SK-N-SH treated with all-trans-retinoic acid at 6 μM for 48 hours (cell line): ENCODE data around the gene SAMSN1.
"Not testable (repeated sequence)": the region's sequence is repeated elsewhere in the genome, so short reads cannot be mapped to it uniquely, and the experiment has no call there.

Experiments used
- ARNTL ChIP-seq: fragments of 450-650 bp; formaldehyde crosslinking; IDR thresholded peaks from 2 replicates; pipeline ENCODE4 v1.5.0; 2020; ENCODE audit warnings: low read depth, mild to moderate bottlenecking, moderate library complexity, borderline replicate concordance
- BACH2 ChIP-seq: fragments of 250-450 bp; sonication (Bioruptor Pico); IDR thresholded peaks from 2 replicates; pipeline ENCODE4 v1.9.0; 2021; ENCODE audit warnings: mild to moderate bottlenecking, borderline replicate concordance
- ESRRG ChIP-seq: fragments of 250-450 bp; sonication (Bioruptor Pico); IDR thresholded peaks from 2 replicates; pipeline ENCODE4 v1.6.1; 2021; ENCODE audit warnings: mild to moderate bottlenecking
- OSR1 ChIP-seq: fragments of 250-450 bp; sonication (Bioruptor Pico); IDR thresholded peaks from 2 replicates; pipeline ENCODE4 v1.8.0; 2022; ENCODE audit warnings: moderate library complexity, mild to moderate bottlenecking, inconsistent platforms
- RARB ChIP-seq: fragments of 250-450 bp; sonication (Bioruptor Pico); IDR thresholded peaks from 2 replicates; pipeline ENCODE4 v1.8.0; 2021; ENCODE audit warnings: mild to moderate bottlenecking, moderate library complexity
- SNAI2 ChIP-seq: fragments of 250-450 bp; sonication (Bioruptor Pico); IDR thresholded peaks from 2 replicates; pipeline ENCODE4 v1.5.0; 2020; ENCODE audit warnings: mild to moderate bottlenecking, moderate library complexity
- TOX ChIP-seq: fragments of 250-450 bp; sonication (Bioruptor Pico); IDR thresholded peaks from 2 replicates; pipeline ENCODE4 v1.8.0; 2021; ENCODE audit warnings: mild to moderate bottlenecking, moderate library complexity, borderline replicate concordance
- ZC3H10 ChIP-seq: fragments of 250-450 bp; sonication (Bioruptor Pico); IDR thresholded peaks from 2 replicates; pipeline ENCODE4 v1.5.1; 2021; ENCODE audit warnings: mild to moderate bottlenecking, moderate library complexity
- ZFP3 ChIP-seq: fragments of 250-450 bp; sonication (Bioruptor Pico); IDR thresholded peaks from 2 replicates; pipeline ENCODE4 v1.5.0; 2020; ENCODE audit warnings: mild to moderate bottlenecking, moderate library complexity
- TF ChIP-seq, protein P1 (sequence below): fragments of 250-450 bp; sonication (Bioruptor Pico); IDR thresholded peaks from 2 replicates; pipeline ENCODE4 v1.8.0; 2021; ENCODE audit warnings: low read depth, mild to moderate bottlenecking, moderate library complexity, borderline replicate concordance
- TF ChIP-seq, protein P2 (sequence below): fragments of 250-450 bp; sonication (Bioruptor Pico); IDR thresholded peaks from 2 replicates; pipeline ENCODE4 v1.8.0; 2020; ENCODE audit warnings: mild to moderate bottlenecking, moderate library complexity, borderline replicate concordance
- TF ChIP-seq, protein P3 (sequence below): fragments of 250-450 bp; sonication (Bioruptor Pico); IDR thresholded peaks from 2 replicates; pipeline ENCODE4 v1.5.1; 2020; ENCODE audit warnings: low read depth, mild to moderate bottlenecking, moderate library complexity

DNA sequence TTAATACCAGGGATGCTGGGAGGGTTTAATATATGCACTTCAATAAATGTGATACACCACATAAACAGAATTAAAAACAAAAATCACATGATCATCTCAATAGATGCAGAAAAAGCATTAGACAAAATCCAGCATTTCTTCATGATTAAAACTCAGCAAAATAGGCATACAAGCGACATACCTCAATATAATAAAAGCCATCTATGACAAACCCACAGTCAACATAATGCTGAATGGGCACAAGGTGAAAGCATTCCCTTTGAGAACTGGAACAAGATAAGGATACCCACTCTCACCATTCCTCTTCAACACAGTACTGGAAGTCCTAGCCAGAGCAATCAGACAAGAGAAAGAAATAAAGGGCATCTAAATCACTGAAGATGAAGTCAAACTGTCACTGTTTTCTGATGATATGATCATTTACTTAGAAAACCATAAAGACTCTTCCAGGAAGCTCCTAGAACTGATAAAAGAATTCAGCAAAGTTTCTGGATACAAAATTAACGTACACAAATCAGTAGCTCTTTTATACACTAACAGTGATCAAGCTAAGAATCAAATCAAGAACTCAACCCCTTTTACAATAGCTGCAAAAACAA, 39.2 kb downstream of the SAMSN1 start:
- not testable (repeated sequence) for TF ChIP-seq ARNTL (CRISPR knock-in tag); ESRRG; TOX (CRISPR knock-in tag); ZC3H10 (CRISPR knock-in tag); RARB (CRISPR knock-in tag); OSR1 (CRISPR knock-in tag); BACH2 (CRISPR knock-in tag); SNAI2 (CRISPR knock-in tag); ZFP3 (CRISPR knock-in tag)
- TF ChIP-seq, protein P1, sequence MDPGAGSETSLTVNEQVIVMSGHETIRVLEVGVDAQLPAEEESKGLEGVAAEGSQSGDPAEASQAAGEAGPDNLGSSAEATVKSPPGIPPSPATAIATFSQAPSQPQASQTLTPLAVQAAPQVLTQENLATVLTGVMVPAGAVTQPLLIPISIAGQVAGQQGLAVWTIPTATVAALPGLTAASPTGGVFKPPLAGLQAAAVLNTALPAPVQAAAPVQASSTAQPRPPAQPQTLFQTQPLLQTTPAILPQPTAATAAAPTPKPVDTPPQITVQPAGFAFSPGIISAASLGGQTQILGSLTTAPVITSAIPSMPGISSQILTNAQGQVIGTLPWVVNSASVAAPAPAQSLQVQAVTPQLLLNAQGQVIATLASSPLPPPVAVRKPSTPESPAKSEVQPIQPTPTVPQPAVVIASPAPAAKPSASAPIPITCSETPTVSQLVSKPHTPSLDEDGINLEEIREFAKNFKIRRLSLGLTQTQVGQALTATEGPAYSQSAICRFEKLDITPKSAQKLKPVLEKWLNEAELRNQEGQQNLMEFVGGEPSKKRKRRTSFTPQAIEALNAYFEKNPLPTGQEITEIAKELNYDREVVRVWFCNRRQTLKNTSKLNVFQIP (CRISPR knock-in tag): not testable (repeated sequence)
- TF ChIP-seq, protein P2, sequence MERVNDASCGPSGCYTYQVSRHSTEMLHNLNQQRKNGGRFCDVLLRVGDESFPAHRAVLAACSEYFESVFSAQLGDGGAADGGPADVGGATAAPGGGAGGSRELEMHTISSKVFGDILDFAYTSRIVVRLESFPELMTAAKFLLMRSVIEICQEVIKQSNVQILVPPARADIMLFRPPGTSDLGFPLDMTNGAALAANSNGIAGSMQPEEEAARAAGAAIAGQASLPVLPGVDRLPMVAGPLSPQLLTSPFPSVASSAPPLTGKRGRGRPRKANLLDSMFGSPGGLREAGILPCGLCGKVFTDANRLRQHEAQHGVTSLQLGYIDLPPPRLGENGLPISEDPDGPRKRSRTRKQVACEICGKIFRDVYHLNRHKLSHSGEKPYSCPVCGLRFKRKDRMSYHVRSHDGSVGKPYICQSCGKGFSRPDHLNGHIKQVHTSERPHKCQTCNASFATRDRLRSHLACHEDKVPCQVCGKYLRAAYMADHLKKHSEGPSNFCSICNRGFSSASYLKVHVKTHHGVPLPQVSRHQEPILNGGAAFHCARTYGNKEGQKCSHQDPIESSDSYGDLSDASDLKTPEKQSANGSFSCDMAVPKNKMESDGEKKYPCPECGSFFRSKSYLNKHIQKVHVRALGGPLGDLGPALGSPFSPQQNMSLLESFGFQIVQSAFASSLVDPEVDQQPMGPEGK (CRISPR knock-in tag): not testable (repeated sequence)
- TF ChIP-seq, protein P3, sequence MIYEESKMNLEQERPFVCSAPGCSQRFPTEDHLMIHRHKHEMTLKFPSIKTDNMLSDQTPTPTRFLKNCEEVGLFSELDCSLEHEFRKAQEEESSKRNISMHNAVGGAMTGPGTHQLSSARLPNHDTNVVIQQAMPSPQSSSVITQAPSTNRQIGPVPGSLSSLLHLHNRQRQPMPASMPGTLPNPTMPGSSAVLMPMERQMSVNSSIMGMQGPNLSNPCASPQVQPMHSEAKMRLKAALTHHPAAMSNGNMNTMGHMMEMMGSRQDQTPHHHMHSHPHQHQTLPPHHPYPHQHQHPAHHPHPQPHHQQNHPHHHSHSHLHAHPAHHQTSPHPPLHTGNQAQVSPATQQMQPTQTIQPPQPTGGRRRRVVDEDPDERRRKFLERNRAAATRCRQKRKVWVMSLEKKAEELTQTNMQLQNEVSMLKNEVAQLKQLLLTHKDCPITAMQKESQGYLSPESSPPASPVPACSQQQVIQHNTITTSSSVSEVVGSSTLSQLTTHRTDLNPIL: not testable (repeated sequence)
